Liver (tissue), 9 donors: ENCODE data around the gene IL7R. TPM values are rescaled to one million over a fixed set of nuclear protein-coding genes. Genes with fewer than 3 reads are reported as not detected.

Experiments
- DNase-seq: peaks from one replicate; pipeline ENCODE4 v3.0.0-alpha.2; 2017; ENCODE audit warnings: low spot score
- H3K27ac ChIP-seq, 2 donors: one replicate each; pipeline ENCODE4 v1.7.0; 2013; ENCODE audit warnings: inconsistent platforms in 2 of 2, low read length in 2 of 2, control low read depth in 1 of 2, low read depth in 1 of 2, mild to moderate bottlenecking in 1 of 2
- H3K27me3 ChIP-seq, 4 donors: one replicate each; pipeline versions ENCODE4 v1.6.1 to v1.7.0; 2013; ENCODE audit warnings: low read length in 3 of 4, inconsistent platforms in 1 of 4, mild to moderate bottlenecking in 1 of 4, moderate library complexity in 1 of 4; ENCODE audit not compliant: control insufficient read depth in 4 of 4, insufficient read depth in 4 of 4
- H3K36me3 ChIP-seq, 4 donors: one replicate each; pipeline versions ENCODE4 v1.6.1 to v1.7.0; 2013; ENCODE audit warnings: low read length in 3 of 4, mild to moderate bottlenecking in 3 of 4, low read depth in 1 of 4, moderate library complexity in 1 of 4; ENCODE audit not compliant: control insufficient read depth in 4 of 4, insufficient read depth in 3 of 4
- H3K4me1 ChIP-seq, 4 donors: one replicate each; pipeline versions ENCODE4 v1.6.1 to v1.7.0; 2013; ENCODE audit warnings: low read length in 3 of 4, mild to moderate bottlenecking in 3 of 4, moderate library complexity in 1 of 4; ENCODE audit not compliant: control insufficient read depth in 4 of 4, insufficient read depth in 4 of 4
- H3K4me3 ChIP-seq, 3 donors: one replicate each; pipeline versions ENCODE4 v1.6.1 to v1.7.0; 2013; ENCODE audit warnings: low read length in 3 of 3, control low read depth in 1 of 3, low read depth in 1 of 3, mild to moderate bottlenecking in 1 of 3
- H3K9ac ChIP-seq, 2 donors: one replicate each; pipeline ENCODE4 v1.7.0; 2013; ENCODE audit warnings: low read length in 2 of 2, mild to moderate bottlenecking in 2 of 2, moderate library complexity in 2 of 2, control low read depth in 1 of 2, low read depth in 1 of 2
- H3K9me3 ChIP-seq, 4 donors: one replicate each; pipeline versions ENCODE4 v1.6.1 to v1.7.0; 2013; ENCODE audit warnings: low read length in 3 of 4; ENCODE audit not compliant: control insufficient read depth in 4 of 4
- ATF3 ChIP-seq: IDR thresholded peaks from 2 replicates; pipeline ENCODE4 v1.6.1; 2016; ENCODE audit warnings: antibody characterized with exemption
- CTCF ChIP-seq: fragments of 150-350 bp; IDR thresholded peaks from 2 replicates; pipeline ENCODE4 v1.5.1; 2017; ENCODE audit warnings: improper control_type of control experiment, low read depth, low read length; ENCODE audit not compliant: missing input control
- EGR1 ChIP-seq, 2 donors: IDR thresholded peaks; 2 replicates each; pipeline ENCODE4 v1.6.1; 2016 to 2018; ENCODE audit warnings: antibody characterized with exemption in 2 of 2, low read depth in 2 of 2
- FOXA2 ChIP-seq: IDR thresholded peaks from 2 replicates; pipeline ENCODE4 v1.6.1; 2016; ENCODE audit warnings: antibody characterized with exemption
- GABPA ChIP-seq, 2 donors: IDR thresholded peaks in 1 of 2; conservative IDR thresholded peaks in 1 of 2; 2 replicates each; pipeline ENCODE4 v1.6.1; 2016; ENCODE audit warnings: antibody characterized with exemption in 2 of 2, mild to moderate bottlenecking in 1 of 2, moderate library complexity in 1 of 2
- HNF4A ChIP-seq, 2 donors: conservative IDR thresholded peaks; 2 replicates each; pipeline ENCODE4 v1.6.1; 2016; ENCODE audit warnings: antibody characterized with exemption in 2 of 2, mild to moderate bottlenecking in 2 of 2
- HNF4G ChIP-seq: IDR thresholded peaks from 2 replicates; pipeline ENCODE4 v1.6.1; 2016; ENCODE audit warnings: antibody characterized with exemption
- JUND ChIP-seq, 2 donors: IDR thresholded peaks; 2 replicates each; pipeline ENCODE4 v1.6.1; 2016; ENCODE audit warnings: antibody characterized with exemption in 2 of 2
- MAX ChIP-seq: IDR thresholded peaks from 2 replicates; pipeline ENCODE4 v1.6.1; 2016; ENCODE audit warnings: antibody characterized with exemption
- NR2F2 ChIP-seq: IDR thresholded peaks from 2 replicates; pipeline ENCODE4 v1.6.1; 2016; ENCODE audit warnings: antibody characterized with exemption
- RAD21 ChIP-seq, 2 donors: IDR thresholded peaks; 2 replicates each; pipeline ENCODE4 v1.6.1; 2016; ENCODE audit warnings: antibody characterized with exemption in 2 of 2, mild to moderate bottlenecking in 2 of 2
- REST ChIP-seq: IDR thresholded peaks from 2 replicates; pipeline ENCODE4 v1.6.1; 2016; ENCODE audit warnings: antibody characterized with exemption, mild to moderate bottlenecking
- RXRA ChIP-seq, 2 donors: IDR thresholded peaks; 2 replicates each; pipeline ENCODE4 v1.6.1; 2017 to 2018; ENCODE audit warnings: antibody characterized with exemption in 2 of 2, mild to moderate bottlenecking in 1 of 2
- SP1 ChIP-seq: IDR thresholded peaks from 2 replicates; pipeline ENCODE4 v1.6.1; 2018; ENCODE audit warnings: antibody characterized with exemption, mild to moderate bottlenecking
- TAF1 ChIP-seq: conservative IDR thresholded peaks from 2 replicates; pipeline ENCODE4 v1.6.1; 2016; ENCODE audit warnings: antibody characterized with exemption, mild to moderate bottlenecking
- YY1 ChIP-seq: IDR thresholded peaks from 2 replicates; pipeline ENCODE4 v1.6.1; 2016; ENCODE audit warnings: antibody characterized with exemption, mild to moderate bottlenecking
- ZBTB33 ChIP-seq: IDR thresholded peaks from 2 replicates; pipeline ENCODE4 v1.6.1; 2016; ENCODE audit warnings: antibody characterized with exemption
- WGBS: extraction: QIAGEN DNeasy Blood & Tissue Kit; methylation state at CpG from one replicate; pipeline ENCODE4 v1.1.7; 2013; 5-methylcytosine and 5-hydroxymethylcytosine counted together
- polyA plus RNA-seq, 2 donors: library from polyadenylated mRNA; stranded (reverse) in 1 of 2; unstranded in 1 of 2; fragments of 200-250 nt in 1 of 2; fragments of >200 nt in 1 of 2; fragmentation: Nextera tagmentation in 1 of 2; extraction: Ambion mirVana in 1 of 2; gene quantifications; one replicate each; pipeline versions ENCODE4 v1.2.1 to v1.2.3, GENCODE V29; 2013 to 2015
- total RNA-seq, 2 donors: library from RNA; depleted of rRNA; stranded (reverse); fragments of >200 nt; gene quantifications; one replicate each; pipeline ENCODE4 v1.2.3, GENCODE V29; 2014
- donor health status: healthy.
- donor health status: healthy.
- donor health status: healthy.
- donor health status: healthy.
- donor health status: healthy.

Gene IL7R
- total and polyA plus RNA-seq, 4 donors, result 1.0 to 5.4 (median 2.4) TPM

GRCh38 chr5:35820735-35821134 is 36.0 kb upstream of the IL7R start:
- no peak for TF ChIP-seq RAD21 (IDR thresholded peaks at IDR 0.05)
- no peak for TF ChIP-seq MAX
- no peak for TF ChIP-seq YY1
- TF ChIP-seq FOXA2, result no peak
- no peak for TF ChIP-seq ZBTB33
- no peak for TF ChIP-seq GABPA (IDR thresholded peaks at IDR 0.05 in 1 of 2, conservative IDR thresholded peaks at IDR 0.05 in 1 of 2)
- no peak for TF ChIP-seq HNF4A (conservative IDR thresholded peaks at IDR 0.05)
- no peak for TF ChIP-seq HNF4G
- no peak for TF ChIP-seq TAF1
- TF ChIP-seq NR2F2, result no peak
- no peak for TF ChIP-seq CTCF
- TF ChIP-seq EGR1 (IDR thresholded peaks at IDR 0.05; ENCODE audit: low read depth in 2 of 2), result no peak
- no peak for TF ChIP-seq REST
- TF ChIP-seq SP1, result no peak
- no peaks in the 10 kb centered on the region for H3K9me3 ChIP-seq
- peaks cover 0 to 4% (median 0%) of the 10 kb centered on the region in 4 donors for H3K27me3 ChIP-seq
- H3K27ac ChIP-seq, result no peak overlapping the region
- no peak for DNase-seq
- no peaks in the 10 kb centered on the region for H3K4me1 ChIP-seq
- H3K36me3 ChIP-seq, result no peaks in the 10 kb centered on the region
- WGBS, result 81% methylated on average over 4 of the region's 4 CpGs
- no peak overlapping the region for H3K4me3 ChIP-seq
- no peak overlapping the region for H3K9ac ChIP-seq

GRCh38 chr5:35821513-35821912 is 35.2 kb upstream of the IL7R start:
- WGBS, result 85% methylated on average over 2 of the region's 2 CpGs
- H3K9ac ChIP-seq, result no peak overlapping the region
- H3K4me1 ChIP-seq, result no peaks in the 10 kb centered on the region

More at GRCh38 chr5:35821513-35821912, 35.2 kb upstream of the IL7R start:
- DNase-seq, result no peak
- H3K9me3 ChIP-seq, result no peaks in the 10 kb centered on the region
- no peaks in the 10 kb centered on the region for H3K36me3 ChIP-seq
- peaks cover 0 to 5% (median 0%) of the 10 kb centered on the region in 4 donors for H3K27me3 ChIP-seq
- no peak overlapping the region for H3K4me3 ChIP-seq
- H3K27ac ChIP-seq, result no peak overlapping the region
- TF ChIP-seq ATF3, result no peak
- no peak for TF ChIP-seq HNF4A (conservative IDR thresholded peaks at IDR 0.05)
- TF ChIP-seq CTCF, result no peak
- TF ChIP-seq MAX, result no peak
- TF ChIP-seq RXRA (IDR thresholded peaks at IDR 0.05), result no peak
- no peak for TF ChIP-seq JUND (IDR thresholded peaks at IDR 0.05)
- no peak for TF ChIP-seq SP1
- no peak for TF ChIP-seq GABPA (IDR thresholded peaks at IDR 0.05 in 1 of 2, conservative IDR thresholded peaks at IDR 0.05 in 1 of 2)
- no peak for TF ChIP-seq EGR1 (IDR thresholded peaks at IDR 0.05; ENCODE audit: low read depth in 2 of 2)
